GM19025 (cell line): ENCODE results near the gene ZNF593OS.

Experiments used
- ATAC-seq: cut with Tn5 transposase; IDR thresholded peaks from one replicate; pipeline ENCODE4 v1.9.1; 2021; ENCODE audit warnings: mild to moderate bottlenecking, low read depth, moderate library complexity; ENCODE audit not compliant: unreplicated experiment

ZNF593OS gene

DNA sequence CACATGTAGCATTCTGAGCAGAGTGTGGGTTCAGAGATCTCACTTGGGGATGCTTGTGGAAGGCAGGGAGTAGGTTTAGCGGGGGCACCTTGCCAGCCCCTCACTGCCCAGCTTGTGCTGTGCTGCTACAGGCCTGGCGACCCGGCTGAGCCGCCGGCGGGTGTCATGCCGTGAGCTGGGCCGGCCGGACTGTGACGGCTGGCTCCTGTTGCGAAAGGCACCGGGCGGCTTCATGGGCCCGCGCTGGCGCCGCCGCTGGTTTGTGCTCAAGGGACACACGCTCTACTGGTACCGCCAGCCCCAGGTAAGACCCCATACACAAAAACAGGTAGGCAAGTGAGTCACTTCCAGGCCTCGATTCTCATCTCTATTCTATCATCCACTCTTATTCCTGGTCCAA lies 13.3 kb upstream of the ZNF593OS start:
- no peak for ATAC-seq

- no peak for ATAC-seq
Measured at GRCh38 chr1:26184086-26184485, 12.5 kb upstream of the ZNF593OS start.

- ATAC-seq, result no peak
Measured at GRCh38 chr1:26182383-26182696, 10.7 kb upstream of the ZNF593OS start.

- ATAC-seq, result no peak
Measured at GRCh38 chr1:26181586-26182382, 10.2 kb upstream of the ZNF593OS start.

GRCh38 chr1:26180010-26180506 lies 8.4 kb upstream of the ZNF593OS start:
- ATAC-seq, result no peak

GRCh38 chr1:26177182-26177684 lies 5.6 kb upstream of the ZNF593OS start, which contains the start of gene CNKSR1:
TSS of gene CNKSR1 (plus strand) at chr1:26177491. CDS start at chr1:26177548, 57 bp downstream.
- no peak for ATAC-seq

DNA sequence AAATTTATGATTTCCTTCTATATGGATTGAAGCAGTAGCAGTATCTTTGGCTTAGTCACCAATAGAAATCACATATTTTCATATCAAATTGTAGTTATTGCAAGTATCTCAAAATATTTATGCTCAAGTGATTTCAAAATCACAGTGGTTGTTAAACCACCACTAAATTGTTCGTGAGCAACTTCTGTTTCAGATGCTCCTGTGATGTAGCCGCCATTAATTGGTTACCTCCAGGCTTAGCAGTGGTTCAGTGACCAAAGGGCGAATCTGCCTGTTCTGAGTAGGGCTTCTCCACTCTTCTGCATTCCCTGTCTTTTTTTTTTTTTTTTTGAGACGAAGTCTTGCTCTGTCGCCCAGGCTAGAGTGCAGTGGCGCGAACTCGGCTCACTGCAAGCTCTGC lies 3.7 kb upstream of the ZNF593OS start:
- ATAC-seq, result no peak

DNA sequence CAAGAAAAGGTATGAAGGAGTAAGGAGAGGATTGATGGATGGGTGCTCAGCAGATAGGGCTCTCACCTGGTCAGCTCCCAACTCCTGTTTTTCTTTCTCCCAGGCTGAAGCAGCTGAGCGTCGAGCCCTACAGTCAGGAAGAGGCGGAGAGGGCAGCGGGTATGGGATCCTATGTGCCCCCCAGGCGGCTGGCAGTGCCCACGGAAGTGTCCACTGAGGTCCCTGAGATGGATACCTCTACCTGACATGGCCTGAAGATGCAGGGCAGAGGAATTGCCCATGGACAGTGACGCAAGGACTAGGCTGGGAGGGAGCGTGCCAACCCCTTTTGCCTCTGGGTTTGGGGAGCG lies 1.2 kb downstream of the ZNF593OS start:
- no peak for ATAC-seq

DNA sequence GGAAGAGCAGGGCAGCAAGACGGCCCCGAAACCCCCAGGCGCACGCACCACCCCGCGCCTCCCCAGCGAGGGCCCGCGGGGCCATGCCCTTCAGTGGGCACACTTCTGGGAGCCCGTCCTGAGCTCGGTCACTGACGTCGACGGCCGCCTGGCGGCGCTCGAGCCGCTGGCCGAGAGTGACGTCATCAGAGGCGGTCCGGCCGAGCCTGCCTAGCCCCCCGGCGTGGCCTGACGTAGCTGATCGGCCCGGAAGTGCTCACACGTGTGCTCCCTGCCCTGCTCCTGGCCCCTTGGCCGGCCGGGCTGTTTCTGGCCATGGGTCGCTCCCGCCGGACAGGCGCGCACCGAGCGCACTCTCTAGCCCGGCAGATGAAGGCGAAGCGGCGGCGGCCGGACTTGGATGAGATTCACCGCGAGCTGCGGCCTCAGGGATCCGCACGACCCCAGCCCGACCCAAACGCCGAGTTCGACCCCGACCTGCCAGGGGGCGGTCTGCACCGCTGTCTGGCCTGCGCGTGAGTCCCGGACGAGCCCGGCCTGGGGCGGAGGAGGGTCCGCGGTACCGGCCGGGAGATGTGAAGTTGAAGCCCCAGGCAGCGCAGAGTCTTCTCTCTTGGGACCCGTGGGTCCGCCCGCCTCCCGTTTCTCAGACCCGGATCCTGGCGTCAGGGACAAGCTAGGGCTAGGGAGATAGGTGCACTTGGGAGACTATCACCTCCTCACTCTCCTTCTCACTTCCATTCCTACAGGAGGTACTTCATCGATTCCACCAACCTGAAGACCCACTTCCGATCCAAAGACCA lies 1.8 kb downstream of the ZNF593OS start, which contains the start of gene ZNF593:
Gene ZNF593 (plus strand): TSS at position 240 of the 803 bp plus-strand sequence. CDS start 76 bp downstream, at position 316.
- peak; percentile 94 for ATAC-seq

GRCh38 chr1:26169198-26169554 lies 2.5 kb downstream of the ZNF593OS start:
- ATAC-seq, result no peak

GRCh38 chr1:26168410-26169197 lies 3.0 kb downstream of the ZNF593OS start, which contains the start of gene C1orf232:
TSS of gene C1orf232 (minus strand) at chr1:26168963. CDS start at chr1:26168499, 464 bp downstream.
- no peak for ATAC-seq

DNA sequence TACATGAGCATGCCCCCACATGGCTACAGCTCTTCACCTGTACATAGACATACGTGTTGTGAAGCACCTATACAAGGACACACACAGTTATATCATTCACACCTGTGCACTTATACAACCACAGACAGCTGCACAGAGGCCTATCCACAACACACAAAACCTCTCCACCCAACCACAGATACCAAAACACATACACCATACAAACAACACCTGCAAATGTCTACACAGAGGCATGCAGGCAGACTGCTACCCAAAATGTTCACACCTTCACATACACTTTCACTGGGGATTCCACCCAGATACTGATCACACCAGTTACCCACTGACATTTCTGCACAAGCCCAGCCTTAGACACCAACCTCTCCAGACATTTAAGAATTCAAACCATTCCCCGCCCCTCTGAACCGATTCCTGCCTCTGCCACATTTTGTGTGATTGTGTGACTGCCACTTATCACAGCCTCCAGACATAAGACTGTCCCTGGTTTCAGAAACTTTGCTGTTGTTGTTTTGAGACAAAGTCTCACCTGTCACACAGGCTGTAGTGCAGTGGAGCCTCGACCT lies 4.8 kb downstream of the ZNF593OS start:
- ATAC-seq, result no peak

GRCh38 chr1:26164861-26165842 lies 6.5 kb downstream of the ZNF593OS start:
- ATAC-seq, result no peak

GRCh38 chr1:26164036-26164860 lies 7.4 kb downstream of the ZNF593OS start:
- no peak for ATAC-seq

- ATAC-seq, result no peak
Measured at GRCh38 chr1:26163684-26164035, 8.0 kb downstream of the ZNF593OS start.

GRCh38 chr1:26162220-26162709 lies 9.4 kb downstream of the ZNF593OS start:
- no peak for ATAC-seq

DNA sequence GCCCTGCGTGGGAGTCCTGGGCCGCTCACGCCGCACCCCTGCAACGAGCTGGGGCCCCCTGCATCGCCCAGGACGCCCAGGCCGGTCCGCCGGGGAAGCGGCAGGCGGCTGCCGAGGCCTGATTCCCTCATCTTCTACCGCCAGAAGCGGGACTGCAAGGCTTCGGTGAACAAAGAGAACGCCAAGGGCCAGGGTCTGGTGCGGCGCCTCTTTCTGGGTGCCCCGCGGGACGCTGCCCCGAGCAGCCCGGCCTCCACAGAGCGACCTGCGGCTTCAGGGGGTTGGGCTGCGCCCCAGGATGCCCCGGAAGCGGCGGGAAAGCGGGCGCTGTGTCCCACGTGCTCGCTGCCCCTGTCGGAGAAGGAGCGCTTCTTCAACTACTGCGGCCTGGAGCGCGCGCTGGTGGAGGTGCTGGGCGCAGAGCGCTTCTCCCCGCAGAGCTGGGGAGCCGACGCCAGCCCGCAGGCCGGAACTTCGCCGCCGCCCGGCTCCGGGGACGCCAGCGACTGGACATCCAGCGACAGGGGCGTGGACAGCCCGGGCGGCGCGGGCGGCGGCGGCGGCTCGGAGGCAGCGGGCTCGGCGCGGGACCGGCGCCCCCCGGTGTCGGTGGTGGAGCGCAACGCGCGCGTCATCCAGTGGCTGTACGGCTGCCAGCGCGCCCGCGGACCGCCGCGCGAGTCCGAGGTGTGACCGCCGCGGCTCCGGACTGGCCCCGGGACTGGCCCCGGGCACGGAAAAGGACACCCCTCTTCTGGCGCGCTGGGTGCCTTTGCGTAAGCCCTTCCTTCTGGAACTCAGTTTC lies 10.0 kb downstream of the ZNF593OS start:
- no peak for ATAC-seq
